Hematopoietic multipotent progenitor cell treated with erythropoietin and hydrocortisone succinate and interleukin-3 and kit ligand, for 8 days (in vitro differentiated cells): Measurements from ENCODE around the gene ZFHX3.

Source experiments
- DNase-seq: peaks from one replicate; pipeline ENCODE4 v3.0.0-alpha.2; 2015

Gene ZFHX3

GRCh38 chr16:72814226-72814625 is 233.7 kb downstream of the ZFHX3 start:
- DNase-seq, result no peak

- DNase-seq, result peak; percentile 19
Measured at GRCh38 chr16:72812672-72813071, 235.3 kb downstream of the ZFHX3 start.

GRCh38 chr16:72811876-72812275 is 236.1 kb downstream of the ZFHX3 start:
- no peak for DNase-seq

GRCh38 chr16:72811188-72811720 is 236.7 kb downstream of the ZFHX3 start:
- DNase-seq, result no peak

GRCh38 chr16:72810480-72810879 is 237.4 kb downstream of the ZFHX3 start:
- no peak for DNase-seq

- no peak for DNase-seq
Measured at GRCh38 chr16:72809446-72809845, 238.5 kb downstream of the ZFHX3 start.

GRCh38 chr16:72808754-72809153 is 239.2 kb downstream of the ZFHX3 start:
- DNase-seq, result no peak

GRCh38 chr16:72807245-72807644 is 240.7 kb downstream of the ZFHX3 start:
- DNase-seq, result no peak

GRCh38 chr16:72805486-72805885 is 242.4 kb downstream of the ZFHX3 start:
- DNase-seq, result no peak

GRCh38 chr16:72800524-72801161 is 247.3 kb downstream of the ZFHX3 start:
- no peak for DNase-seq

- DNase-seq, result no peak
Measured at GRCh38 chr16:72798264-72798663, 249.7 kb downstream of the ZFHX3 start.

GRCh38 chr16:72797621-72798020 is 250.3 kb downstream of the ZFHX3 start:
- no peak for DNase-seq

- no peak for DNase-seq
Measured at GRCh38 chr16:72796222-72796621, 251.7 kb downstream of the ZFHX3 start.

- no peak for DNase-seq
Measured at GRCh38 chr16:72794986-72795385, 252.9 kb downstream of the ZFHX3 start.

- DNase-seq, result no peak
Measured at GRCh38 chr16:72794319-72794718, 253.6 kb downstream of the ZFHX3 start.

GRCh38 chr16:72793716-72794115 is 254.2 kb downstream of the ZFHX3 start:
- DNase-seq, result no peak

GRCh38 chr16:72793017-72793416 is 254.9 kb downstream of the ZFHX3 start:
- no peak for DNase-seq

- DNase-seq, result no peak
Measured at GRCh38 chr16:72791786-72792185, 256.1 kb downstream of the ZFHX3 start.

GRCh38 chr16:72789921-72790320 is 258.0 kb downstream of the ZFHX3 start:
- no peak for DNase-seq

GRCh38 chr16:72789465-72789864 is 258.5 kb downstream of the ZFHX3 start:
- DNase-seq, result no peak

- no peak for DNase-seq
Measured at GRCh38 chr16:72788269-72788809, 259.6 kb downstream of the ZFHX3 start.

- peak; percentile 66 for DNase-seq
Measured at GRCh38 chr16:72787514-72788268, 260.2 kb downstream of the ZFHX3 start.

GRCh38 chr16:72787130-72787513 is 260.8 kb downstream of the ZFHX3 start:
- DNase-seq, result no peak

- no peak for DNase-seq
Measured at GRCh38 chr16:72786606-72787005, 261.3 kb downstream of the ZFHX3 start.
